ENCODE results near the gene PAPPA2. TPM values are rescaled to one million over a fixed set of nuclear protein-coding genes. Genes with fewer than 3 reads are reported as not detected.

Gene PAPPA2
- total RNA-seq, 1 experiment from 2014 or later: 0.81 TPM

DNA sequence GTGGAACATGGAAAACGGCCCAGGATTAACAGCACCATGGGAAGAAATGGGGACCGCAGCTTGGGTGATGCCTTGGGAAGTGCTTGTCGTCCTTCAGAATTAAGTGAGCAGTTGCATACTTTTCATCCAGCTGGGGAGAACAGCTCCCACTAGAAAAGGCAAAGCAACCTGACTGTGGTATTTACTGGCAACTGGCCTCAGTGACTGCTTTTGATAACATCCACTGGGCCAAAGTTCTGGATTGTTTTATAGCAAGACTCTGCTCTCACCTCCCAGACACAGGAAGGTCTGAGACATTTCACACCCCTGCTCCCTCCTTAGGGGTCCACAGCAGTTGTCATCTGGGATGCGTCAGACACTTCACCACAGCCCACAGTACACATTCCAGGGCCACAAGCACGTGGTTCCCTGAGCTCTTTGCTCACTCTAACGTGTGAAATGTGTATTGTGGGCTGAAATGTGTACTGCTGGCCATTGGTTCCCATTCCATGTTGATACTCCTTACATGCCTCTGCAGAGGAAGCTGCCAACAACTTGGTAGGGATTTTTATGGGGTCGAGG is 6.6 kb downstream of the PAPPA2 start:
- Histone ChIP-seq H3K4me1 (ENCODE audit: insufficient read depth, low read length) (no peaks in the 10 kb centered on the region), H3K79me2 (ENCODE audit: insufficient read depth, low read length) (no peaks in the 10 kb centered on the region), H4K91ac (ENCODE audit: insufficient read length, low read depth, low read length) (no peak overlapping the region), H3K27me3 (ENCODE audit: insufficient read depth, low read length) (no peaks in the 10 kb centered on the region; the same call in 1 of the 2 replicates), H4K5ac (ENCODE audit: insufficient read length, low read depth, low read length) (no peak overlapping the region), H3K56ac (ENCODE audit: insufficient read length, low read depth, low read length) (no peak overlapping the region), H3K23me2 (ENCODE audit: insufficient read length, low read depth, low read length, poor library complexity, severe bottlenecking) (no peaks in the 10 kb centered on the region), H3K4ac (ENCODE audit: low read depth, low read length) (no peak overlapping the region), H3K14ac (ENCODE audit: insufficient read depth, low read length) (no peak overlapping the region), H2BK20ac (ENCODE audit: low read depth, low read length, poor library complexity, severe bottlenecking) (no peak overlapping the region), H4K8ac (replicated peaks; ENCODE audit: insufficient read length, low read depth, low read length) (no peak overlapping the region), H2BK120ac (ENCODE audit: low read depth, low read length, poor library complexity, severe bottlenecking) (no peak overlapping the region), H2BK15ac (ENCODE audit: low read depth, low read length) (no peak overlapping the region), H4K20me1 (ENCODE audit: control insufficient read depth, insufficient read depth, insufficient read length) (no peaks in the 10 kb centered on the region), H3T11ph (ENCODE audit: low read length) (no peak overlapping the region), H3K23ac (ENCODE audit: insufficient read length, low read depth, low read length) (no peak overlapping the region), H2AFZ (ENCODE audit: low read length) (no peak overlapping the region), H3K9me3 (ENCODE audit: control insufficient read depth, low read depth, low read length) (no peaks in the 10 kb centered on the region), H3K18ac (ENCODE audit: insufficient read length, low read depth, low read length) (no peak overlapping the region), H2BK5ac (ENCODE audit: insufficient read length, low read length) (no peak overlapping the region), H2BK12ac (ENCODE audit: insufficient read length, low read depth, low read length) (no peak overlapping the region), H3K27ac (ENCODE audit: insufficient read length, low read depth, low read length) (no peak overlapping the region), H2AK5ac (ENCODE audit: insufficient read length, low read length) (no peak overlapping the region), H3K79me1 (ENCODE audit: insufficient read depth, low read depth, low read length, poor library complexity, severe bottlenecking) (no peaks in the 10 kb centered on the region), H3K9ac (ENCODE audit: extremely low read depth, insufficient read length, low read length) (no peak overlapping the region), H3K4me2 (ENCODE audit: insufficient read depth, insufficient read length, low read length) (no peak overlapping the region)
- H3K4me1 Mint-ChIP-seq: no peaks in the 10 kb centered on the region
- H3K36me3 Mint-ChIP-seq (ENCODE audit: insufficient read depth in 1 of 3, low read depth in 3 of 3): no peaks in the 10 kb centered on the region
- WGBS (ENCODE audit: extremely low coverage, insufficient read length, low lambda C conversion rate): no CpG with 5 or more reads among the region's 7 CpGs
- H3K9me3 Mint-ChIP-seq: no peaks in the 10 kb centered on the region
- H3K27ac Mint-ChIP-seq: no peak overlapping the region
- no peak for DNase-seq
- peaks cover 2% of the 10 kb centered on the region; the same call in 1 of the 2 replicates for H3K27me3 Mint-ChIP-seq (ENCODE audit: low read depth)
- TF ChIP-seq, protein P1, sequence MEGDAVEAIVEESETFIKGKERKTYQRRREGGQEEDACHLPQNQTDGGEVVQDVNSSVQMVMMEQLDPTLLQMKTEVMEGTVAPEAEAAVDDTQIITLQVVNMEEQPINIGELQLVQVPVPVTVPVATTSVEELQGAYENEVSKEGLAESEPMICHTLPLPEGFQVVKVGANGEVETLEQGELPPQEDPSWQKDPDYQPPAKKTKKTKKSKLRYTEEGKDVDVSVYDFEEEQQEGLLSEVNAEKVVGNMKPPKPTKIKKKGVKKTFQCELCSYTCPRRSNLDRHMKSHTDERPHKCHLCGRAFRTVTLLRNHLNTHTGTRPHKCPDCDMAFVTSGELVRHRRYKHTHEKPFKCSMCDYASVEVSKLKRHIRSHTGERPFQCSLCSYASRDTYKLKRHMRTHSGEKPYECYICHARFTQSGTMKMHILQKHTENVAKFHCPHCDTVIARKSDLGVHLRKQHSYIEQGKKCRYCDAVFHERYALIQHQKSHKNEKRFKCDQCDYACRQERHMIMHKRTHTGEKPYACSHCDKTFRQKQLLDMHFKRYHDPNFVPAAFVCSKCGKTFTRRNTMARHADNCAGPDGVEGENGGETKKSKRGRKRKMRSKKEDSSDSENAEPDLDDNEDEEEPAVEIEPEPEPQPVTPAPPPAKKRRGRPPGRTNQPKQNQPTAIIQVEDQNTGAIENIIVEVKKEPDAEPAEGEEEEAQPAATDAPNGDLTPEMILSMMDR (conservative IDR thresholded peaks at IDR 0.05): no peak
- H3K4me3 Mint-ChIP-seq: no peak overlapping the region
